Stimulated activated CD4-positive, alpha-beta T cell treated with anti-CD3 and anti-CD28 coated beads, Interleukin-4, amount 100 ng/mL, for 48 hours (primary cell): Measurements from ENCODE around the gene SRSF5.
"Not testable (repeated sequence)": the region's sequence is repeated elsewhere in the genome, so short reads cannot be mapped to it uniquely, and the experiment has no call there.

Source experiments
- DNase-seq, 2 donors: peaks; one replicate each; pipeline ENCODE4 v3.0.0-alpha.2; 2020; ENCODE audit warnings: low read depth in 2 of 2

Gene SRSF5

GRCh38 chr14:69766984-69767368 lies at the start of gene SRSF5:
TSS of gene SRSF5 (plus strand) at chr14:69767142. CDS start at chr14:69768157, 1,015 bp downstream.
- peak; percentile 87 to 91 for DNase-seq

- DNase-seq, result not testable (repeated sequence)
These were observed 48.3 kb upstream of the SRSF5 start for GRCh38 chr14:69718614-69719013.

GRCh38 chr14:69719501-69719951 lies 47.4 kb upstream of the SRSF5 start:
- no peak for DNase-seq

- no peak for DNase-seq
These were observed 46.0 kb upstream of the SRSF5 start for GRCh38 chr14:69720912-69721311.

- DNase-seq, result peak; percentile 73 to 85
These were observed 40.0 kb upstream of the SRSF5 start for GRCh38 chr14:69726761-69727511.

GRCh38 chr14:69727860-69728259 lies 39.1 kb upstream of the SRSF5 start:
- no peak for DNase-seq

- not testable (repeated sequence) for DNase-seq
These were observed 34.9 kb upstream of the SRSF5 start for GRCh38 chr14:69731919-69732598.

- not testable (repeated sequence) for DNase-seq
These were observed 30.5 kb upstream of the SRSF5 start for GRCh38 chr14:69736405-69736804.

GRCh38 chr14:69741055-69741454 lies 25.9 kb upstream of the SRSF5 start:
- no peak for DNase-seq

GRCh38 chr14:69749956-69750355 lies 17.0 kb upstream of the SRSF5 start:
- DNase-seq, result no peak

GRCh38 chr14:69750495-69750894 lies 16.4 kb upstream of the SRSF5 start:
- DNase-seq, result no peak

GRCh38 chr14:69752773-69753172 lies 14.2 kb upstream of the SRSF5 start:
- no peak for DNase-seq

GRCh38 chr14:69753860-69754259 lies 13.1 kb upstream of the SRSF5 start:
- DNase-seq, result no peak

- DNase-seq, result no peak
These were observed 12.5 kb upstream of the SRSF5 start for GRCh38 chr14:69754487-69754886.

GRCh38 chr14:69755296-69755695 lies 11.6 kb upstream of the SRSF5 start:
- no peak for DNase-seq

- no peak for DNase-seq
These were observed 11.2 kb upstream of the SRSF5 start for GRCh38 chr14:69755784-69756183.

- DNase-seq, result no peak
These were observed 10.6 kb upstream of the SRSF5 start for GRCh38 chr14:69756298-69756697.

- no peak for DNase-seq
These were observed 6.1 kb upstream of the SRSF5 start for GRCh38 chr14:69760810-69761209.

- peak in 1 of 2 donors; percentile 40 for DNase-seq
These were observed 3.0 kb upstream of the SRSF5 start for GRCh38 chr14:69763761-69764510.

- DNase-seq, result peak; percentile 90 to 92
These were observed 542 bp downstream of the SRSF5 start for GRCh38 chr14:69767369-69767999.

GRCh38 chr14:69768873-69769272 lies 1.9 kb downstream of the SRSF5 start:
- no peak for DNase-seq

GRCh38 chr14:69769623-69770022 lies 2.7 kb downstream of the SRSF5 start:
- DNase-seq, result no peak
